ENCODE results near the gene PPP1R36. TPM values are rescaled to one million over a fixed set of nuclear protein-coding genes. Genes with fewer than 3 reads are reported as not detected.

The PPP1R36 gene
- total and polyA plus RNA-seq, 2 of the 13 experiments (the other 11 are each of a cell fraction or from before 2014, with no cell fraction given) = 0.11 to 0.17 TPM

- TF ChIP-seq ZNF570 (CRISPR knock-in tag; IDR thresholded peaks at IDR 0.05; ENCODE audit: borderline replicate concordance) = no peak
- peak; percentile 48; the same call in 1 of the 2 replicates for TF ChIP-seq TFDP1 (CRISPR knock-in tag; IDR thresholded peaks at IDR 0.05; ENCODE audit: borderline replicate concordance)
- no peak for TF ChIP-seq IKZF4 (CRISPR knock-in tag; IDR thresholded peaks at IDR 0.05; ENCODE audit: borderline replicate concordance, low read depth, not compliant biosample characterization)
- TF ChIP-seq, protein P1, sequence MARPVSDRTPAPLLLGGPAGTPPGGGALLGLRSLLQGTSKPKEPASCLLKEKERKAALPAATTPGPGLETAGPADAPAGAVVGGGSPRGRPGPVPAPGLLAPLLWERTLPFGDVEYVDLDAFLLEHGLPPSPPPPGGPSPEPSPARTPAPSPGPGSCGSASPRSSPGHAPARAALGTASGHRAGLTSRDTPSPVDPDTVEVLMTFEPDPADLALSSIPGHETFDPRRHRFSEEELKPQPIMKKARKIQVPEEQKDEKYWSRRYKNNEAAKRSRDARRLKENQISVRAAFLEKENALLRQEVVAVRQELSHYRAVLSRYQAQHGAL (CRISPR knock-in tag; IDR thresholded peaks at IDR 0.05; ENCODE audit: not compliant biosample characterization) = no peak
- TF ChIP-seq ZNF292 (CRISPR knock-in tag; IDR thresholded peaks at IDR 0.05; ENCODE audit: borderline replicate concordance, low read depth) = 0 out of 2 replicates have a peak, but pooled peaks have one; percentile 31
- TF ChIP-seq CBX1 (IDR thresholded peaks at IDR 0.05; ENCODE audit: low read depth) = no peak
- TF ChIP-seq ZNF558 (CRISPR knock-in tag; IDR thresholded peaks at IDR 0.05; ENCODE audit: borderline replicate concordance) = no peak
- no peak for TF ChIP-seq HOXA3 (CRISPR knock-in tag; IDR thresholded peaks at IDR 0.05)
- TF ChIP-seq TP53 (CRISPR knock-in tag; conservative IDR thresholded peaks at IDR 0.05) = no peak
- peak; percentile 27; the same call in 1 of the 2 replicates for TF ChIP-seq ZFY (CRISPR knock-in tag; IDR thresholded peaks at IDR 0.05)
- no peak for TF ChIP-seq ZNF576 (CRISPR knock-in tag; IDR thresholded peaks at IDR 0.05)
- TF ChIP-seq MAX (IDR thresholded peaks at IDR 0.05) = 0 out of 2 replicates have a peak, but pooled peaks have one; percentile 31
- TF ChIP-seq PCBP2 (optimal IDR thresholded peaks at IDR 0.05; ENCODE audit: low read depth, low read length, poor library complexity, severe bottlenecking) = no peak
- TF ChIP-seq, protein P2, sequence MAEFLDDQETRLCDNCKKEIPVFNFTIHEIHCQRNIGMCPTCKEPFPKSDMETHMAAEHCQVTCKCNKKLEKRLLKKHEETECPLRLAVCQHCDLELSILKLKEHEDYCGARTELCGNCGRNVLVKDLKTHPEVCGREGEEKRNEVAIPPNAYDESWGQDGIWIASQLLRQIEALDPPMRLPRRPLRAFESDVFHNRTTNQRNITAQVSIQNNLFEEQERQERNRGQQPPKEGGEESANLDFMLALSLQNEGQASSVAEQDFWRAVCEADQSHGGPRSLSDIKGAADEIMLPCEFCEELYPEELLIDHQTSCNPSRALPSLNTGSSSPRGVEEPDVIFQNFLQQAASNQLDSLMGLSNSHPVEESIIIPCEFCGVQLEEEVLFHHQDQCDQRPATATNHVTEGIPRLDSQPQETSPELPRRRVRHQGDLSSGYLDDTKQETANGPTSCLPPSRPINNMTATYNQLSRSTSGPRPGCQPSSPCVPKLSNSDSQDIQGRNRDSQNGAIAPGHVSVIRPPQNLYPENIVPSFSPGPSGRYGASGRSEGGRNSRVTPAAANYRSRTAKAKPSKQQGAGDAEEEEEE (CRISPR knock-in tag; IDR thresholded peaks at IDR 0.05; ENCODE audit: borderline replicate concordance) = no peak
- TF ChIP-seq TFDP2 (CRISPR knock-in tag; IDR thresholded peaks at IDR 0.05) = 0 out of 2 replicates have a peak, but pooled peaks have one; percentile 37
- TF ChIP-seq SP5 (CRISPR knock-in tag; IDR thresholded peaks at IDR 0.05; ENCODE audit: borderline replicate concordance, low read depth) = no peak
- TF ChIP-seq PHF5A (CRISPR knock-in tag; IDR thresholded peaks at IDR 0.05; ENCODE audit: low read depth, unreplicated experiment) = no peak
Observed at GRCh38 chr14:64625386-64626232, 75.8 kb downstream of the PPP1R36 start (continued).

Data from HepG2 (cell line).